GM12878 (cell line): Measurements from ENCODE around the gene ABCF3. TPM values are rescaled to one million over a fixed set of nuclear protein-coding genes. Genes with fewer than 3 reads are reported as not detected.

Experiments used
- ATAC-seq: fragments of 200-7000 bp; cut with Tn5 transposase; 3 replicates; pipeline ENCODE4 v1.9.1; 2020; ENCODE audit warnings: mild to moderate bottlenecking, moderate library complexity
- BruUV-seq: library from RNA; stranded (reverse); fragments of 400-500 nt; replicated peaks from 2 replicates; lab custom pipeline; 2021; lab: Mats Ljungman, UMichigan
- CTCF ChIA-PET: fragments of 300-600 bp; sonication (Branson Sonifier 250); formaldehyde crosslinking; extraction: SDS; loops from one replicate; lab custom pipeline; 2021; ENCODE audit warnings: inconsistent platforms; lab: Yijun Ruan, JAX
- POLR2A ChIA-PET: fragments of 350-600 bp; formaldehyde crosslinking; extraction: SDS; loops from one replicate; lab custom pipeline; 2021; ENCODE audit warnings: inconsistent platforms; lab: Charles Lee
- RAD21 ChIA-PET: fragments of 300-600 bp; sonication (Branson Sonifier 250); formaldehyde crosslinking; loops from one replicate; lab custom pipeline; 2023; ENCODE audit warnings: antibody characterized with exemption; ENCODE audit not compliant: unreplicated experiment; lab: Charles Lee
- SMC1A ChIA-PET: fragments of 300-600 bp; sonication (Branson Sonifier 250); formaldehyde crosslinking; loops from one replicate; lab custom pipeline; 2023; ENCODE audit not compliant: unreplicated experiment, uncharacterized antibody; lab: Charles Lee
- DNase-seq: peaks from one replicate; pipeline ENCODE4 v3.0.0-alpha.2; 2011; ENCODE audit warnings: low read depth, low spot score
- FAIRE-seq: peaks from 3 replicates; lab custom pipeline; 2011; peaks lifted over from hg19 to GRCh38; lab: Jason Lieb, UNC
- H2AFZ ChIP-seq: 2 replicates; pipeline ENCODE4 v1.6.0; 2011; ENCODE audit warnings: low read depth, low read length, control low read depth; ENCODE audit not compliant: control insufficient read depth
- H3K27ac ChIP-seq: 2 replicates; pipeline ENCODE4 v1.5.1; 2011; ENCODE audit warnings: control low read depth; ENCODE audit not compliant: control insufficient read depth, insufficient read depth
- H3K27me3 ChIP-seq, 2 experiments: replicated peaks in 1 of 2; 2 replicates each; pipeline versions ENCODE4 v1.6.0 to v1.6.1; 2011; ENCODE audit warnings: low read length in 1 of 2; ENCODE audit not compliant: control insufficient read depth in 2 of 2, insufficient read depth in 2 of 2
- H3K36me3 ChIP-seq, 2 experiments: 2 replicates each; pipeline ENCODE4 v1.5.1; 2011; ENCODE audit warnings: low read length in 1 of 2; ENCODE audit not compliant: control insufficient read depth in 2 of 2, insufficient read depth in 2 of 2
- H3K4me1 ChIP-seq: 2 replicates; pipeline ENCODE4 v1.6.1; 2011; ENCODE audit warnings: mild to moderate bottlenecking, low read length, moderate library complexity, mixed read lengths; ENCODE audit not compliant: control insufficient read depth, insufficient read depth
- H3K4me2 ChIP-seq: 2 replicates; pipeline ENCODE4 v1.6.0; 2011; ENCODE audit warnings: control low read depth; ENCODE audit not compliant: control insufficient read depth, insufficient read depth
- H3K4me3 ChIP-seq: fragments of 200-600 bp; sonication (generic); 2 replicates; pipeline ENCODE4 v1.5.1; 2016
- H3K79me2 ChIP-seq: 2 replicates; pipeline ENCODE4 v1.6.0; 2011; ENCODE audit warnings: low read length; ENCODE audit not compliant: control insufficient read depth, insufficient read depth
- H3K9ac ChIP-seq: 2 replicates; pipeline ENCODE4 v1.8.0; 2011; ENCODE audit warnings: low read length, control low read depth, mixed read lengths; ENCODE audit not compliant: control insufficient read depth, insufficient read depth
- H3K9me3 ChIP-seq: replicated peaks from 3 replicates; pipeline ENCODE4 v1.5.1; 2011; ENCODE audit warnings: mild to moderate bottlenecking, low read length; ENCODE audit not compliant: control insufficient read depth, insufficient read depth
- H4K20me1 ChIP-seq: 2 replicates; pipeline ENCODE4 v1.6.0; 2011; ENCODE audit not compliant: control insufficient read depth, insufficient read depth
- BACH1 ChIP-seq: fragments of 450-650 bp; IDR thresholded peaks from 2 replicates; pipeline ENCODE4 v1.6.1; 2017; ENCODE audit warnings: mild to moderate bottlenecking, borderline replicate concordance
- BCL11A ChIP-seq: IDR thresholded peaks from 2 replicates; pipeline ENCODE4 v1.6.1; 2011; ENCODE audit warnings: low read depth, low read length
- EP300 ChIP-seq, 2 experiments: fragments of 150-350 bp in 1 of 2; IDR thresholded peaks; 2 replicates each; pipeline ENCODE4 v1.6.1; 2011 to 2012; ENCODE audit warnings: low read depth in 2 of 2, low read length in 2 of 2, borderline replicate concordance in 1 of 2, improper control_type of control experiment in 1 of 2, inconsistent platforms in 1 of 2; ENCODE audit not compliant: control insufficient read depth in 1 of 2
- FOXM1 ChIP-seq: IDR thresholded peaks from 2 replicates; pipeline ENCODE4 v1.6.1; 2012; ENCODE audit warnings: low read depth, mild to moderate bottlenecking, inconsistent platforms, low read length, moderate library complexity
- RAD21 ChIP-seq: IDR thresholded peaks from 2 replicates; pipeline ENCODE4 v1.6.1; 2011; ENCODE audit warnings: mild to moderate bottlenecking, low read depth, low read length, moderate library complexity; ENCODE audit not compliant: insufficient read depth
- SMC3 ChIP-seq: IDR thresholded peaks from 2 replicates; pipeline ENCODE4 v1.6.1; 2011; ENCODE audit warnings: low read length, improper control_type of control experiment, borderline replicate concordance
- SP1 ChIP-seq: IDR thresholded peaks from one replicate; pipeline ENCODE4 v1.6.1; 2011; ENCODE audit warnings: low read depth, low read length
- ZNF207 ChIP-seq: fragments of 450-650 bp; IDR thresholded peaks from 2 replicates; pipeline ENCODE4 v1.6.1; 2014; ENCODE audit warnings: antibody characterized with exemption, mild to moderate bottlenecking, borderline replicate concordance
- WGBS: methylation state at CpG from one replicate; pipeline ENCODE4 v1.1.6; 2016; ENCODE audit warnings: low lambda C conversion rate; ENCODE audit not compliant: insufficient replicate concordance, insufficient coverage; ENCODE audit errors: missing lambda C conversion rate; 5-methylcytosine and 5-hydroxymethylcytosine counted together
- in situ Hi-C: fragments of 300-500 bp; cut with MboI; formaldehyde crosslinking; loops from 9 replicates; pipeline ENCODE4 v1.14.3; 2018; ENCODE audit warnings: mixed read lengths
- intact Hi-C: fragments of 100-400 bp; cut with micrococcal nuclease; formaldehyde crosslinking; loops from one replicate; pipeline ENCODE4 v1.14.2; 2022; ENCODE audit not compliant: unreplicated experiment
- polyA plus RNA-seq, 11 experiments: library from polyadenylated mRNA; depleted of rRNA in 4 of 11; unstranded in 6 of 11; stranded (reverse) in 5 of 11; fragments of >200 nt; fragmentation: Nextera tagmentation in 4 of 11; fragmentation: Illumina TruSeq in 1 of 11; extraction: Ambion mirVana in 4 of 11; extraction: Trizol in 1 of 11; gene quantifications; 1 replicate in 1 of 11; 2 replicates in 10 of 11; pipeline versions ENCODE4 v1.2.1 to v1.2.3, GENCODE V29; 2011 to 2016; ENCODE audit warnings: inconsistent platforms in 2 of 11, missing spikeins in 2 of 11, low read depth in 1 of 11
- total RNA-seq, 4 experiments: library from RNA; depleted of rRNA in 3 of 4; stranded (reverse); fragments of >200 nt in 3 of 4; fragmentation: Illumina TruSeq in 1 of 4; extraction: Trizol in 1 of 4; gene quantifications; 2 replicates each; pipeline versions ENCODE4 v1.2.1 to v1.2.3, GENCODE V29; 2013 to 2021
- TF ChIP-seq, protein P1 (sequence below), 3 experiments: IDR thresholded peaks in 2 of 3; conservative IDR thresholded peaks in 1 of 3; 2 replicates each; pipeline ENCODE4 v1.5.1; 2011; ENCODE audit warnings: low read depth in 3 of 3, low read length in 3 of 3, mild to moderate bottlenecking in 3 of 3, control low read depth in 2 of 3, moderate library complexity in 2 of 3, inconsistent platforms in 1 of 3, mixed read lengths in 1 of 3; ENCODE audit not compliant: control insufficient read depth in 2 of 3, insufficient read depth in 1 of 3; ENCODE audit errors: extremely low read depth in 1 of 3

Gene ABCF3
- total and polyA plus RNA-seq, 10 of the 15 experiments (the other 5 are each of a cell fraction or from before 2014, with no cell fraction given): 6.1 to 71.3 (median 46.9) TPM

DNA sequence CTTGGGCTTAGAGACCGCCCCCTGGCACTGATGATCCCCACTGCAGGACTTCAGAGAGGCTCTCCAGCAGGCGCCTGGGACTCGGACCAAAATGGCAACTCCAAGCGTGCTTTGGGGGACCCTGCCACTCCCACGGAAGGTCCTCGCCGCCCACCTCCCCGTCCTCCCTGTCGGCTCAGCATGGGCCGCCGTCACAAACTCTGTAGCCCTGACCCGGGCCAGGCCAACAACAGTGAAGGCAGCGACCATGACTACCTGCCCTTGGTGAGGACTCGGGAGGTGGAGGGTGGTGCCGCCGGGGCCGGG is 55.1 kb downstream of the ABCF3 start:
- ATAC-seq (no peak), DNase-seq (no peak), FAIRE-seq (no peak)
- POLR2A ChIA-PET: no interaction called here
- CTCF ChIA-PET: interaction anchor here (1.2 to 1.3 kb wide), 2 partner anchors 9 to 14 kb away, joined by 4 to 5 read pairs; partner anchors contain the start of gene EEF1AKMT4
- no peaks in the 10 kb centered on the region for H4K20me1 ChIP-seq
- H3K4me2 ChIP-seq: no peak overlapping the region
- WGBS: 88% methylated on average over 17 of the region's 17 CpGs
- H3K27ac ChIP-seq: no peak overlapping the region
- H3K9ac ChIP-seq: no peak overlapping the region
- intact Hi-C loops (no loop called here), in situ Hi-C loops (no loop called here)
- TF ChIP-seq BACH1 (no peak), SP1 (no peak), ZNF207 (no peak), FOXM1 (no peak), EP300 (IDR thresholded peaks at IDR 0.05; ENCODE audit: borderline replicate concordance in 1 of 2, control insufficient read depth in 1 of 2, low read depth in 2 of 2, low read length in 2 of 2) (no peak)
- BruUV-seq: no TSS peak
- H3K4me1 ChIP-seq: no peaks in the 10 kb centered on the region
- no peak overlapping the region for H2AFZ ChIP-seq
- no peaks in the 10 kb centered on the region for H3K9me3 ChIP-seq
- H3K4me3 ChIP-seq: no peak overlapping the region
- RAD21 ChIA-PET: interaction anchor here (1.1 kb wide), 1 partner anchor 11 kb away, joined by 4 read pairs; no protein-coding TSS in a partner anchor
- peaks cover 17 to 20% of the 10 kb centered on the region in 2 experiments for H3K36me3 ChIP-seq
- H3K27me3 ChIP-seq: no peaks in the 10 kb centered on the region
- no peaks in the 10 kb centered on the region for H3K79me2 ChIP-seq
- SMC1A ChIA-PET: no interaction called here

DNA sequence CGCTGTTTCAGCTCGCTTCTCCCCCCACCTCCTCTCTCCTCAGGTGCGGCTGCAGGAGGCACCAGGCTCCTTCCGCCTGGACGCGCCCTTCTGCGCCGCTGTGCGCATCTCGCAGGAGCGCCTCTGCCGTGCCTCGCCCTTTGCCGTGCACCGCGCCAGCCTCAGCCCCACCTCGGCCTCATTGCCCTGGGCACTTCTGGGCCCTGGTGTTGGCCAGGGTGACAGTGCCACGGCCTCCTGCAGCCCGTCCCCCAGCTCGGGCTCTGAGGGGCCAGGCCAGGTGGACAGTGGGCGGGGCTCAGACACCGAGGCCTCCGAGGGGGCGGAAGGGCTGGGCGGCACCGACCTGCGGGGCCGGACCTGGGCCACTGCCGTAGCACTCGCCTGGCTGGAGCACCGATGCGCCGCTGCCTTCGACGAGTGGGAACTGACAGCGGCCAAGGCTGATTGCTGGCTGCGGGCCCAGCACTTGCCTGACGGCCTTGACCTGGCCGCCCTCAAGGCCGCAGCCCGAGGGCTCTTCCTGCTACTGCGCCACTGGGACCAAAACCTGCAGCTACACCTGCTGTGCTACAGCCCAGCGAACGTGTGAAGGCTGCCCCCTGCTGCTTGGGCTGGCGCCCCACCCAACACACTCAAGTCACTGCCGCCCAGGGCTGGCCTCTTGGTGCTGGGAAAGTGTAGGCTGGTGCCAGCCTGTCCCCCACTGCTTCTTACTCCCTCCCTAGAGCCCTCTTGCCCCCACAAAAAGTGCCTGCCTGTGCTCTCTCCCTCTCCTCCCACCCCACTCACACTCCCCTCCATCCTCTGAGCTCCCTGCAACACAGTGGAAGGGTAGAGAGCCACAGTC is 55.7 kb downstream of the ABCF3 start:
- ChIA-PET POLR2A (no interaction called here), SMC1A (no interaction called here), RAD21 (no interaction called here), CTCF (interaction anchor here (0.6 to 3.4 kb wide), 3 partner anchors 14 to 570 kb away, joined by 3 to 11 read pairs (median 4); no protein-coding TSS in a partner anchor)
- DNase-seq (no peak), FAIRE-seq (no peak), ATAC-seq (peak; percentile 56)
- H4K20me1 ChIP-seq: no peaks in the 10 kb centered on the region
- TF ChIP-seq SMC3 (peak; percentile 9; the same call in 1 of the 2 replicates), RAD21 (peak; percentile 49), BCL11A (no peak)
- TF ChIP-seq, protein P1, sequence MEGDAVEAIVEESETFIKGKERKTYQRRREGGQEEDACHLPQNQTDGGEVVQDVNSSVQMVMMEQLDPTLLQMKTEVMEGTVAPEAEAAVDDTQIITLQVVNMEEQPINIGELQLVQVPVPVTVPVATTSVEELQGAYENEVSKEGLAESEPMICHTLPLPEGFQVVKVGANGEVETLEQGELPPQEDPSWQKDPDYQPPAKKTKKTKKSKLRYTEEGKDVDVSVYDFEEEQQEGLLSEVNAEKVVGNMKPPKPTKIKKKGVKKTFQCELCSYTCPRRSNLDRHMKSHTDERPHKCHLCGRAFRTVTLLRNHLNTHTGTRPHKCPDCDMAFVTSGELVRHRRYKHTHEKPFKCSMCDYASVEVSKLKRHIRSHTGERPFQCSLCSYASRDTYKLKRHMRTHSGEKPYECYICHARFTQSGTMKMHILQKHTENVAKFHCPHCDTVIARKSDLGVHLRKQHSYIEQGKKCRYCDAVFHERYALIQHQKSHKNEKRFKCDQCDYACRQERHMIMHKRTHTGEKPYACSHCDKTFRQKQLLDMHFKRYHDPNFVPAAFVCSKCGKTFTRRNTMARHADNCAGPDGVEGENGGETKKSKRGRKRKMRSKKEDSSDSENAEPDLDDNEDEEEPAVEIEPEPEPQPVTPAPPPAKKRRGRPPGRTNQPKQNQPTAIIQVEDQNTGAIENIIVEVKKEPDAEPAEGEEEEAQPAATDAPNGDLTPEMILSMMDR (IDR thresholded peaks at IDR 0.05 in 2 of 3, conservative IDR thresholded peaks at IDR 0.05 in 1 of 3; ENCODE audit: control insufficient read depth in 2 of 3, extremely low read depth in 1 of 3, insufficient read depth in 1 of 3, low read depth in 3 of 3, low read length in 3 of 3): peak in 2 of 3 experiments; percentile 28 to 43; a peak in 3 of 6 replicates
- no peak overlapping the region for H3K9ac ChIP-seq
- H3K4me1 ChIP-seq: no peaks in the 10 kb centered on the region
- no peak overlapping the region for H3K4me3 ChIP-seq
- BruUV-seq: no TSS peak
- no peaks in the 10 kb centered on the region for H3K27me3 ChIP-seq
- WGBS: 61% methylated on average over 39 of the region's 46 CpGs
- H3K79me2 ChIP-seq: no peaks in the 10 kb centered on the region
- no peak overlapping the region for H2AFZ ChIP-seq
- in situ Hi-C loops (no loop called here), intact Hi-C loops (no loop called here)
- peaks cover 17 to 20% of the 10 kb centered on the region in 2 experiments for H3K36me3 ChIP-seq
- no peaks in the 10 kb centered on the region for H3K9me3 ChIP-seq
- no peak overlapping the region for H3K27ac ChIP-seq
- H3K4me2 ChIP-seq: no peak overlapping the region
